Measurements from ENCODE around the gene PARD3. TPM values are rescaled to one million over a fixed set of nuclear protein-coding genes. Genes with fewer than 3 reads are reported as not detected.

The PARD3 gene
- total RNA-seq, 1 experiment from 2014 or later: 51.8 TPM

DNA sequence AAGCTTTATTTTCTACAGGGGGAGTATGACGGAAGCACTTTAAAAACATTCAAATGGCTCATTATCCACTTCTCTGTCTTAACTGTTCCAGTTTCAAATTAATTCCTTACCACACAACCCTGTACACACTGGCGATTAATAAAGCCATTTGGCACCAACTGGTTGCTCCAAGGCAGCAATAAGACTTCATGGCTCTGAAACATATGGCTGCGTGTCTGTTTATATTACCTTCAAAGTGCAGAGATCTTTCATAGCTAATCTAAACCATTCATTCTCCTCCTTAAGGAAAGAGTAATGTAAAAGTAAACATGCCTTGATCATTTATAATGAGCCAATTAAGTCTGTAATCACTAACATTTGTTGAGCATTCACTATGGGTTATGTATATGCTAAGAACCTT lies 325.7 kb downstream of the PARD3 start:
- POLR2A ChIA-PET: no interaction called here
- DNase-seq (ENCODE audit: low spot score) (no peak), ATAC-seq (no peak)
- H3K9me3 Mint-ChIP-seq: no peaks in the 10 kb centered on the region
- CTCF ChIA-PET: interaction anchor here (1.0 kb wide), 1 partner anchor 15 kb away, joined by 3 read pairs; no protein-coding TSS in a partner anchor
- no peak overlapping the region for H3K27ac Mint-ChIP-seq
- H3K36me3 Mint-ChIP-seq: no peaks in the 10 kb centered on the region
- peaks cover 27% of the 10 kb centered on the region for H3K4me1 Mint-ChIP-seq
- H3K27me3 Mint-ChIP-seq (ENCODE audit: low read depth): no peaks in the 10 kb centered on the region
- TF ChIP-seq MYBL2 (CRISPR knock-in tag; IDR thresholded peaks at IDR 0.05) (no peak), NR3C1 (CRISPR knock-in tag; conservative IDR thresholded peaks at IDR 0.05; ENCODE audit: low read depth) (no peak), EMX1 (CRISPR knock-in tag; IDR thresholded peaks at IDR 0.05) (no peak), NFATC4 (CRISPR knock-in tag; IDR thresholded peaks at IDR 0.05) (no peak), ZNF219 (CRISPR knock-in tag; IDR thresholded peaks at IDR 0.05; ENCODE audit: borderline replicate concordance) (no peak), FOXK1 (CRISPR knock-in tag; IDR thresholded peaks at IDR 0.05) (no peak)
- TF ChIP-seq, protein P1, sequence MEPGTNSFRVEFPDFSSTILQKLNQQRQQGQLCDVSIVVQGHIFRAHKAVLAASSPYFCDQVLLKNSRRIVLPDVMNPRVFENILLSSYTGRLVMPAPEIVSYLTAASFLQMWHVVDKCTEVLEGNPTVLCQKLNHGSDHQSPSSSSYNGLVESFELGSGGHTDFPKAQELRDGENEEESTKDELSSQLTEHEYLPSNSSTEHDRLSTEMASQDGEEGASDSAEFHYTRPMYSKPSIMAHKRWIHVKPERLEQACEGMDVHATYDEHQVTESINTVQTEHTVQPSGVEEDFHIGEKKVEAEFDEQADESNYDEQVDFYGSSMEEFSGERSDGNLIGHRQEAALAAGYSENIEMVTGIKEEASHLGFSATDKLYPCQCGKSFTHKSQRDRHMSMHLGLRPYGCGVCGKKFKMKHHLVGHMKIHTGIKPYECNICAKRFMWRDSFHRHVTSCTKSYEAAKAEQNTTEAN (CRISPR knock-in tag; IDR thresholded peaks at IDR 0.05): no peak
- TF ChIP-seq, protein P2, sequence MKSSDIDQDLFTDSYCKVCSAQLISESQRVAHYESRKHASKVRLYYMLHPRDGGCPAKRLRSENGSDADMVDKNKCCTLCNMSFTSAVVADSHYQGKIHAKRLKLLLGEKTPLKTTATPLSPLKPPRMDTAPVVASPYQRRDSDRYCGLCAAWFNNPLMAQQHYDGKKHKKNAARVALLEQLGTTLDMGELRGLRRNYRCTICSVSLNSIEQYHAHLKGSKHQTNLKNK (CRISPR knock-in tag; IDR thresholded peaks at IDR 0.05): no peak
- TF ChIP-seq, protein P3, sequence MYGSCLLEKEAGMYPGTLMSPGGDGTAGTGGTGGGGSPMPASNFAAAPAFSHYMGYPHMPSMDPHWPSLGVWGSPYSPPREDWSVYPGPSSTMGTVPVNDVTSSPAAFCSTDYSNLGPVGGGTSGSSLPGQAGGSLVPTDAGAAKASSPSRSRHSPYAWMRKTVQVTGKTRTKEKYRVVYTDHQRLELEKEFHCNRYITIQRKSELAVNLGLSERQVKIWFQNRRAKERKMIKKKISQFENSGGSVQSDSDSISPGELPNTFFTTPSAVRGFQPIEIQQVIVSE (CRISPR knock-in tag; IDR thresholded peaks at IDR 0.05; ENCODE audit: borderline replicate concordance): no peak
- TF ChIP-seq, protein P4, sequence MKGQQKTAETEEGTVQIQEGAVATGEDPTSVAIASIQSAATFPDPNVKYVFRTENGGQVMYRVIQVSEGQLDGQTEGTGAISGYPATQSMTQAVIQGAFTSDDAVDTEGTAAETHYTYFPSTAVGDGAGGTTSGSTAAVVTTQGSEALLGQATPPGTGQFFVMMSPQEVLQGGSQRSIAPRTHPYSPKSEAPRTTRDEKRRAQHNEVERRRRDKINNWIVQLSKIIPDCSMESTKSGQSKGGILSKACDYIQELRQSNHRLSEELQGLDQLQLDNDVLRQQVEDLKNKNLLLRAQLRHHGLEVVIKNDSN (CRISPR knock-in tag; IDR thresholded peaks at IDR 0.05): no peak
- TF ChIP-seq, protein P5, sequence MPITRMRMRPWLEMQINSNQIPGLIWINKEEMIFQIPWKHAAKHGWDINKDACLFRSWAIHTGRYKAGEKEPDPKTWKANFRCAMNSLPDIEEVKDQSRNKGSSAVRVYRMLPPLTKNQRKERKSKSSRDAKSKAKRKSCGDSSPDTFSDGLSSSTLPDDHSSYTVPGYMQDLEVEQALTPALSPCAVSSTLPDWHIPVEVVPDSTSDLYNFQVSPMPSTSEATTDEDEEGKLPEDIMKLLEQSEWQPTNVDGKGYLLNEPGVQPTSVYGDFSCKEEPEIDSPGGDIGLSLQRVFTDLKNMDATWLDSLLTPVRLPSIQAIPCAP (CRISPR knock-in tag; IDR thresholded peaks at IDR 0.05): no peak
- TF ChIP-seq, protein P6, sequence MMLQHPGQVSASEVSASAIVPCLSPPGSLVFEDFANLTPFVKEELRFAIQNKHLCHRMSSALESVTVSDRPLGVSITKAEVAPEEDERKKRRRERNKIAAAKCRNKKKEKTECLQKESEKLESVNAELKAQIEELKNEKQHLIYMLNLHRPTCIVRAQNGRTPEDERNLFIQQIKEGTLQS (CRISPR knock-in tag; conservative IDR thresholded peaks at IDR 0.05): no peak
- no peak overlapping the region for H3K4me3 Mint-ChIP-seq

DNA sequence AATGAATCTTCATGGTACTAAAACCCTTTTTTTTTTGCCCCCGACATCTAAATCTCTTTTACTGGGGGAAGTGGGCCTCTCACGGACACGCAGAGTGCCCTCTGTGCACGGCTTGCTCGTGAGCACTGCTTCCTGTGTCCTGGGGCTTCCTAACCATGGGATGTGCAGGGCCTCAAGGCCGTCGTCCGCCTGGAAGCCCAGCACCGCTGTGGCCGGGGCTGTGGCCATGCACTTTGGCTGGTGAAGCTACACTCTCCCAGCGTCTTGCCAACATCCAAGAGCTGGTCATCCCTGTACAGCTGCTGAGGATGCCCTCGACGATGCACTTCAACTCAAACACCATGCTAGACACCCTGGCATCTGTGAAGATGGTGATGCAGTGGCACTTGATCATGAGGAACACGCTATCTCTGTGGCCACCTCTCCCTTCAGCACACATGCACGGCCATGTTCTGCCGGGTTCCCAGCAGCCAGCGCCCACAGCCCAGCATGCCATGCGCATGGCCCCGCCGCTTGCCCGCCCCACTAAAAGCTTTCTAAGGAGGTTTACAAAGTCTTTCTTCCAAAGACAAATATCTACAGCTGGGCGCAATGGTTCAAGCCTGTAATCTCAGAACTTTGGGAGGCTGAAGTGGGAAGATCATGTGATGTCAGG lies 326.5 kb downstream of the PARD3 start:
- Mint-ChIP-seq H3K27me3 (ENCODE audit: low read depth) (no peaks in the 10 kb centered on the region), H3K4me3 (no peak overlapping the region), H3K4me1 (peaks cover 22% of the 10 kb centered on the region), H3K9me3 (no peaks in the 10 kb centered on the region), H3K36me3 (no peaks in the 10 kb centered on the region), H3K27ac (no peak overlapping the region)
- ATAC-seq: no peak
- DNase-seq (ENCODE audit: low spot score): no peak
- POLR2A ChIA-PET: no interaction called here
- CTCF ChIA-PET: no interaction called here
- no peak for TF ChIP-seq ATF1 (CRISPR knock-in tag; IDR thresholded peaks at IDR 0.05)
- TF ChIP-seq FOXK1 (CRISPR knock-in tag; IDR thresholded peaks at IDR 0.05): no peak
- TF ChIP-seq, protein P7, sequence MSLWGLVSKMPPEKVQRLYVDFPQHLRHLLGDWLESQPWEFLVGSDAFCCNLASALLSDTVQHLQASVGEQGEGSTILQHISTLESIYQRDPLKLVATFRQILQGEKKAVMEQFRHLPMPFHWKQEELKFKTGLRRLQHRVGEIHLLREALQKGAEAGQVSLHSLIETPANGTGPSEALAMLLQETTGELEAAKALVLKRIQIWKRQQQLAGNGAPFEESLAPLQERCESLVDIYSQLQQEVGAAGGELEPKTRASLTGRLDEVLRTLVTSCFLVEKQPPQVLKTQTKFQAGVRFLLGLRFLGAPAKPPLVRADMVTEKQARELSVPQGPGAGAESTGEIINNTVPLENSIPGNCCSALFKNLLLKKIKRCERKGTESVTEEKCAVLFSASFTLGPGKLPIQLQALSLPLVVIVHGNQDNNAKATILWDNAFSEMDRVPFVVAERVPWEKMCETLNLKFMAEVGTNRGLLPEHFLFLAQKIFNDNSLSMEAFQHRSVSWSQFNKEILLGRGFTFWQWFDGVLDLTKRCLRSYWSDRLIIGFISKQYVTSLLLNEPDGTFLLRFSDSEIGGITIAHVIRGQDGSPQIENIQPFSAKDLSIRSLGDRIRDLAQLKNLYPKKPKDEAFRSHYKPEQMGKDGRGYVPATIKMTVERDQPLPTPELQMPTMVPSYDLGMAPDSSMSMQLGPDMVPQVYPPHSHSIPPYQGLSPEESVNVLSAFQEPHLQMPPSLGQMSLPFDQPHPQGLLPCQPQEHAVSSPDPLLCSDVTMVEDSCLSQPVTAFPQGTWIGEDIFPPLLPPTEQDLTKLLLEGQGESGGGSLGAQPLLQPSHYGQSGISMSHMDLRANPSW (CRISPR knock-in tag; conservative IDR thresholded peaks at IDR 0.05; ENCODE audit: low read depth): no peak
- no peak for TF ChIP-seq CREB1 (CRISPR knock-in tag; IDR thresholded peaks at IDR 0.05)
- TF ChIP-seq, protein P8, sequence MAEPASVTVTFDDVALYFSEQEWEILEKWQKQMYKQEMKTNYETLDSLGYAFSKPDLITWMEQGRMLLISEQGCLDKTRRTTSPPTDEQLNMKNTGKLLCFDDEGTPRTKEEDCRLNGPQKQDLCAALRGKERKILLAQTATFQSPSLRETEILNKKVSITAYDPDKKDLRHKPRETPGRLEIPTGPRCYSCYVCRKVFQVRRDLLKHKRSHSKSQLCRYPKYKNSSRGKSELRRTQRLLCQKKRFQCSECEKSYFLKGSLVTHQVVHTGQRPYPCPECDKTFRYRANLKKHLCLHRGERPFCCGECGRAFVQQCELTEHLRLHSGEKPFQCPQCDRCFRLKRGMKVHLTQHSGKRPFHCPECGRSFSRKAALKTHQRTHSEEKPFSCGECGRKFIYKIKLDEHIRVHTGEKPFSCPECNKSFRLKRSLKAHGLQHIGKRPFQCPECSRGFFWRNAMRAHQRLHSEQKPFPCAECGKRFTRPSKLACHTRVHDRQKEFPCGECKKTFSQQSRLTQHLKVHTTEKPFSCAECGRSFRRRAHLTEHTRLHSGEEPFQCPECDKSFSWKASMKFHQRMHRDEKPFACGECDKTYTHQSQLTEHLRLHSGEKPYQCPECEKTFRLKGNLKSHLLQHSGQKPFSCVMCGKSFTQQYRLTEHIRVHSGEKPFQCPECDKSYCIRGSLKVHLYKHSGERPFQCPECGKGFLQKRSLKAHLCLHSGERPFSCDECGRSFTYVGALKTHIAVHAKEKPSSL (CRISPR knock-in tag; conservative IDR thresholded peaks at IDR 0.05): no peak
- no peak for TF ChIP-seq ESRRA (CRISPR knock-in tag; IDR thresholded peaks at IDR 0.05; ENCODE audit: borderline replicate concordance)
- TF ChIP-seq GTF2I (CRISPR knock-in tag; conservative IDR thresholded peaks at IDR 0.05): no peak
- TF ChIP-seq, protein P9, sequence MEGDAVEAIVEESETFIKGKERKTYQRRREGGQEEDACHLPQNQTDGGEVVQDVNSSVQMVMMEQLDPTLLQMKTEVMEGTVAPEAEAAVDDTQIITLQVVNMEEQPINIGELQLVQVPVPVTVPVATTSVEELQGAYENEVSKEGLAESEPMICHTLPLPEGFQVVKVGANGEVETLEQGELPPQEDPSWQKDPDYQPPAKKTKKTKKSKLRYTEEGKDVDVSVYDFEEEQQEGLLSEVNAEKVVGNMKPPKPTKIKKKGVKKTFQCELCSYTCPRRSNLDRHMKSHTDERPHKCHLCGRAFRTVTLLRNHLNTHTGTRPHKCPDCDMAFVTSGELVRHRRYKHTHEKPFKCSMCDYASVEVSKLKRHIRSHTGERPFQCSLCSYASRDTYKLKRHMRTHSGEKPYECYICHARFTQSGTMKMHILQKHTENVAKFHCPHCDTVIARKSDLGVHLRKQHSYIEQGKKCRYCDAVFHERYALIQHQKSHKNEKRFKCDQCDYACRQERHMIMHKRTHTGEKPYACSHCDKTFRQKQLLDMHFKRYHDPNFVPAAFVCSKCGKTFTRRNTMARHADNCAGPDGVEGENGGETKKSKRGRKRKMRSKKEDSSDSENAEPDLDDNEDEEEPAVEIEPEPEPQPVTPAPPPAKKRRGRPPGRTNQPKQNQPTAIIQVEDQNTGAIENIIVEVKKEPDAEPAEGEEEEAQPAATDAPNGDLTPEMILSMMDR (IDR thresholded peaks at IDR 0.05): no peak
- TF ChIP-seq ZNF416 (CRISPR knock-in tag; IDR thresholded peaks at IDR 0.05): no peak
- TF ChIP-seq, protein P10, sequence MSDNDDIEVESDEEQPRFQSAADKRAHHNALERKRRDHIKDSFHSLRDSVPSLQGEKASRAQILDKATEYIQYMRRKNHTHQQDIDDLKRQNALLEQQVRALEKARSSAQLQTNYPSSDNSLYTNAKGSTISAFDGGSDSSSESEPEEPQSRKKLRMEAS (CRISPR knock-in tag; IDR thresholded peaks at IDR 0.05): no peak
- no peak for TF ChIP-seq ZNF396 (CRISPR knock-in tag; IDR thresholded peaks at IDR 0.05; ENCODE audit: borderline replicate concordance)
- TF ChIP-seq ZNF138 (CRISPR knock-in tag; conservative IDR thresholded peaks at IDR 0.05): no peak
- TF ChIP-seq ZNF121 (CRISPR knock-in tag; IDR thresholded peaks at IDR 0.05): no peak
- TF ChIP-seq ZNF423 (CRISPR knock-in tag; IDR thresholded peaks at IDR 0.05): no peak
